Measurements from ENCODE around the gene TMEM192. TPM values are rescaled to one million over a fixed set of nuclear protein-coding genes. Genes with fewer than 3 reads are reported as not detected.
"Not testable (repeated sequence)": the region's sequence is repeated elsewhere in the genome, so short reads cannot be mapped to it uniquely, and the experiment has no call there.

The TMEM192 gene
- polyA plus RNA-seq, 6 donors from 2014 or later, result 23.7 to 35.2 (median 34.1) TPM

GRCh38 chr4:165025782-165026181 is 86.9 kb downstream of the TMEM192 start:
- not testable (repeated sequence) for H3K9me3 Mint-ChIP-seq; DNase-seq; ATAC-seq (ENCODE audit: low read depth in 2 of 2); H3K27ac Mint-ChIP-seq; H3K36me3 Mint-ChIP-seq; H3K4me1 Mint-ChIP-seq; H3K4me3 Mint-ChIP-seq
- H3K27me3 Mint-ChIP-seq, result peaks cover 5 to 13% (median 6%) of the 10 kb centered on the region in 3 donors

Other genes starting within 250 kb of the TMEM192 start
- not detected for gene APELA, start 235.7 kb downstream of the TMEM192 start, polyA plus RNA-seq (ENCODE audit: low read depth in 6 of 6)
- 1 to 10 TPM in 4 of 6 donors, under 1 TPM in 1, not detected in 1; 0.49 to 2.4 (median 2.2) TPM for gene TRIM61, start 135.2 kb downstream of the TMEM192 start, polyA plus RNA-seq (ENCODE audit: low read depth in 6 of 6)
- not detected for gene TRIM60, start 80.9 kb downstream of the TMEM192 start, polyA plus RNA-seq (ENCODE audit: low read depth in 6 of 6)
- not detected for gene TRIM75, start 59.0 kb downstream of the TMEM192 start, polyA plus RNA-seq (ENCODE audit: low read depth in 6 of 6)
- gene KLHL2, start 94.7 kb upstream of the TMEM192 start, polyA plus RNA-seq (ENCODE audit: low read depth in 6 of 6), result 10 to 100 TPM in 3 of 6 donors, 1 to 10 TPM in 3; 2.6 to 17.6 (median 10.2) TPM
- 10 to 100 TPM; 14.3 to 32.7 (median 22.8) TPM for gene MSMO1, start 214.8 kb upstream of the TMEM192 start, polyA plus RNA-seq (ENCODE audit: low read depth in 6 of 6)

All from naive B cell (primary cell).